ENCODE measurements around the gene TMEM176B. TPM values are rescaled to one million over a fixed set of nuclear protein-coding genes. Genes with fewer than 3 reads are reported as not detected.

The TMEM176B gene
- total RNA-seq, 2 donors from 2014 or later = 0.31 to 0.35 TPM

- no peaks in the 10 kb centered on the region for H3K4me1 ChIP-seq (ENCODE audit: control insufficient read depth, insufficient read depth, low read length)
- no peaks in the 10 kb centered on the region for H3K36me3 Mint-ChIP-seq (ENCODE audit: low read depth)
- H3K4me1 Mint-ChIP-seq = no peaks in the 10 kb centered on the region
- H3K27ac Mint-ChIP-seq = no peak overlapping the region
- 89 to 100% methylated on average over 1 to 2 of the region's 2 CpGs for WGBS, 2 experiments (ENCODE audit: insufficient coverage in 1 of 2, insufficient read length in 1 of 2)
- H3K9me3 ChIP-seq (ENCODE audit: control insufficient read depth, low read length) = no peaks in the 10 kb centered on the region
- H3K9ac ChIP-seq (ENCODE audit: extremely low read depth, low read length, poor library complexity, severe bottlenecking) = no peak overlapping the region
- no peaks in the 10 kb centered on the region for H3K36me3 ChIP-seq (ENCODE audit: control insufficient read depth, insufficient read depth, low read length)
- peaks cover 26% of the 10 kb centered on the region for H3K27me3 ChIP-seq (ENCODE audit: control insufficient read depth, insufficient read depth, low read length, poor library complexity, severe bottlenecking)
- H3K4me3 ChIP-seq (ENCODE audit: low read length) = no peak overlapping the region
- peaks cover 40% of the 10 kb centered on the region for H3K27me3 Mint-ChIP-seq (ENCODE audit: insufficient read depth)
- H3K9me3 Mint-ChIP-seq = no peaks in the 10 kb centered on the region
- no peak overlapping the region for H3K27ac ChIP-seq (ENCODE audit: low read depth, low read length)
- no peak for TF ChIP-seq CTCF (conservative IDR thresholded peaks at IDR 0.05)
- H3K4me3 Mint-ChIP-seq = no peak overlapping the region
- no peak for DNase-seq
Observed at GRCh38 chr7:150781961-150782360, 18.2 kb downstream of the TMEM176B start.

- H3K9me3 ChIP-seq (ENCODE audit: control insufficient read depth, low read length) = no peaks in the 10 kb centered on the region
- TF ChIP-seq CTCF (conservative IDR thresholded peaks at IDR 0.05) = no peak
- Mint-ChIP-seq H3K36me3 (ENCODE audit: low read depth) (no peaks in the 10 kb centered on the region), H3K27me3 (ENCODE audit: insufficient read depth) (peaks cover 42% of the 10 kb centered on the region), H3K9me3 (no peaks in the 10 kb centered on the region), H3K27ac (no peak overlapping the region), H3K4me3 (no peak overlapping the region), H3K4me1 (no peaks in the 10 kb centered on the region)
- no peak overlapping the region for H3K4me3 ChIP-seq (ENCODE audit: low read length)
- H3K27ac ChIP-seq (ENCODE audit: low read depth, low read length) = no peak overlapping the region
- H3K27me3 ChIP-seq (ENCODE audit: control insufficient read depth, insufficient read depth, low read length, poor library complexity, severe bottlenecking) = peaks cover 26% of the 10 kb centered on the region
- 49 to 51% methylated on average over 3 of the region's 3 CpGs for WGBS, 2 experiments (ENCODE audit: insufficient coverage in 1 of 2, insufficient read length in 1 of 2)
- H3K4me1 ChIP-seq (ENCODE audit: control insufficient read depth, insufficient read depth, low read length) = no peaks in the 10 kb centered on the region
- DNase-seq = no peak
- H3K36me3 ChIP-seq (ENCODE audit: control insufficient read depth, insufficient read depth, low read length) = no peaks in the 10 kb centered on the region
- no peak overlapping the region for H3K9ac ChIP-seq (ENCODE audit: extremely low read depth, low read length, poor library complexity, severe bottlenecking)
Observed at GRCh38 chr7:150781103-150781502, 19.1 kb downstream of the TMEM176B start.

GRCh38 chr7:150780292-150780691 is 19.9 kb downstream of the TMEM176B start:
- H3K36me3 ChIP-seq (ENCODE audit: control insufficient read depth, insufficient read depth, low read length) = no peaks in the 10 kb centered on the region
- no peak overlapping the region for H3K27ac ChIP-seq (ENCODE audit: low read depth, low read length)
- Mint-ChIP-seq H3K27ac (no peak overlapping the region), H3K36me3 (ENCODE audit: low read depth) (no peaks in the 10 kb centered on the region), H3K9me3 (no peaks in the 10 kb centered on the region), H3K4me3 (no peak overlapping the region), H3K4me1 (no peaks in the 10 kb centered on the region), H3K27me3 (ENCODE audit: insufficient read depth) (peaks cover 35% of the 10 kb centered on the region)
- DNase-seq = no peak
- no peaks in the 10 kb centered on the region for H3K9me3 ChIP-seq (ENCODE audit: control insufficient read depth, low read length)
- H3K9ac ChIP-seq (ENCODE audit: extremely low read depth, low read length, poor library complexity, severe bottlenecking) = no peak overlapping the region
- H3K4me1 ChIP-seq (ENCODE audit: control insufficient read depth, insufficient read depth, low read length) = no peaks in the 10 kb centered on the region
- H3K4me3 ChIP-seq (ENCODE audit: low read length) = no peak overlapping the region
- no peak for TF ChIP-seq CTCF (conservative IDR thresholded peaks at IDR 0.05)
- WGBS, 2 experiments (ENCODE audit: insufficient coverage in 1 of 2, insufficient read length in 1 of 2) = 60 to 62% methylated on average over 3 of the region's 3 CpGs
- peaks cover 26% of the 10 kb centered on the region for H3K27me3 ChIP-seq (ENCODE audit: control insufficient read depth, insufficient read depth, low read length, poor library complexity, severe bottlenecking)
